Retinal pigment epithelial cell (primary cell): ENCODE data around the gene RBBP5.
A peak's percentile ranks its signal among the peaks of the same experiment; 100 is the strongest.

ENCODE experiments used
- DNase-seq: peaks from one replicate; pipeline ENCODE4 v3.0.0-alpha.2; 2010; ENCODE audit warnings: low read depth
- H3K4me3 ChIP-seq: 2 replicates; pipeline ENCODE4 v1.5.1; 2011; ENCODE audit warnings: mild to moderate bottlenecking, low read length, control low read depth, moderate library complexity
- CTCF ChIP-seq: conservative IDR thresholded peaks from 2 replicates; pipeline ENCODE4 v1.5.1; 2011; ENCODE audit warnings: low read depth, low read length, control low read depth, inconsistent platforms

RBBP5 gene

GRCh38 chr1:205065666-205066065 lies 56.1 kb downstream of the RBBP5 start:
- no peak for TF ChIP-seq CTCF
- DNase-seq = no peak

GRCh38 chr1:205064741-205065316 lies 56.9 kb downstream of the RBBP5 start:
- TF ChIP-seq CTCF = no peak
- no peak overlapping the region for H3K4me3 ChIP-seq
- DNase-seq = no peak

More at GRCh38 chr1:205065666-205066065, 56.1 kb downstream of the RBBP5 start:
- no peak overlapping the region for H3K4me3 ChIP-seq

- TF ChIP-seq CTCF = no peak
- DNase-seq = no peak
- no peak overlapping the region for H3K4me3 ChIP-seq
Observed at GRCh38 chr1:205064301-205064700, 57.5 kb downstream of the RBBP5 start.

DNA sequence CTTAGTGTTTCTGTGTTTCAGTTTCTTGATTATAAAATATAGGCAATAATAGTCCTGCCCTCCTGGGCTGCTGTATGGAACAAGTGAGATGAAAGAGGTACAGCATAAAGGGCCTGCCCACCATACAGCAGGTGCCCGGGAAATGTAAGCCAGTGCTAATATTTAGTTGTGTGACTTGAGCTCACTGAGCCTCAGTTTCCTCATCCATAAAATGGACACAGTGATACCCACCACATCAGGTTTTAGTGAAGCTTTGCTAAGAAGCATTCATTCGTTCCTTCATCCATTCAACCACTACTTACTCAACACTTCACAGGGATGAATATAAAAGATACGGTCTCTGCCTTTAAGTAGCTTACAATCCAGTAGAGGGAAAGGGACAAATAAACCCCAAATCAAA lies 58.9 kb downstream of the RBBP5 start:
- DNase-seq = no peak
- H3K4me3 ChIP-seq = no peak overlapping the region
- TF ChIP-seq CTCF = no peak

DNA sequence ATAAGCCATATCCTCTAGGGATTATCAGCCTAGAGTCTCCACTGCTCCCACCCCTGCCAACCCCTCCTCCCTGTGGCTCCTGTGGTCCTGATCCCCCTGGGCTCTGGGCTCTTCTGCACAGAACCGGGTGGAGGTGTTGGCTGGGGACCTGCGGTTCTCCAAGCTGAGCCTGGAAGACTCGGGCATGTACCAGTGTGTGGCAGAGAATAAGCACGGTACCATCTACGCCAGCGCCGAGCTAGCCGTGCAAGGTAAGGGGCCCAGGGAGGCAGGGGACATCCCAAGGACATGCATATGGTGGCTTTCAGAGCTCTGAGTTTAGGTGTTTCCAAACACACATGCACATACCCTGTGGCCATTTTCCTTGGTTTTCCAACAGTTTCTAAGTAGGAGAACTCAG lies 59.5 kb downstream of the RBBP5 start:
- H3K4me3 ChIP-seq = no peak overlapping the region
- DNase-seq = no peak
- no peak for TF ChIP-seq CTCF

GRCh38 chr1:205061665-205062069 lies 60.1 kb downstream of the RBBP5 start:
- DNase-seq = no peak
- TF ChIP-seq CTCF = peak; percentile 96
- H3K4me3 ChIP-seq = no peak overlapping the region

DNA sequence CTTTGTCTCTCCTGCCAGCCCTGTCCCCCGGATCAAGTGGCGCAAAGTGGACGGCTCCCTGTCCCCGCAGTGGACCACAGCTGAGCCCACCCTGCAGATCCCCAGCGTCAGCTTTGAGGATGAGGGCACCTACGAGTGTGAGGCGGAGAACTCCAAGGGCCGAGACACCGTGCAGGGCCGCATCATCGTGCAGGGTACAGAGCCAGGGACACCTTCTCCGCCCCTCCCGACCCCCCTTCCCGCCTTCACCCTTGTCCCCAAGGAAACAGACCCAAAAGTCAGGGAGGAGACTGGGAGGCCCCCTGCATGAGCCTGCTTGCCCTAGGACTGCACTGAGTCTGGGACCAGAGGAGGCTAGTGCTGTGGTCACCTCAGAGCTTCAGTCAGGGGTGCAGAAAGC lies 60.6 kb downstream of the RBBP5 start:
- DNase-seq = no peak
- no peak for TF ChIP-seq CTCF

More for the DNA sequence above, 60.6 kb downstream of the RBBP5 start:
- no peak overlapping the region for H3K4me3 ChIP-seq
